ENCODE data around the gene ANO6. TPM values are rescaled to one million over a fixed set of nuclear protein-coding genes. Genes with fewer than 3 reads are reported as not detected.
"Not testable (repeated sequence)": the region's sequence is repeated elsewhere in the genome, so short reads cannot be mapped to it uniquely, and the experiment has no call there.

ANO6 gene
- total RNA-seq, 2 donors from 2014 or later, result 47.2 to 48.9 TPM

DNA sequence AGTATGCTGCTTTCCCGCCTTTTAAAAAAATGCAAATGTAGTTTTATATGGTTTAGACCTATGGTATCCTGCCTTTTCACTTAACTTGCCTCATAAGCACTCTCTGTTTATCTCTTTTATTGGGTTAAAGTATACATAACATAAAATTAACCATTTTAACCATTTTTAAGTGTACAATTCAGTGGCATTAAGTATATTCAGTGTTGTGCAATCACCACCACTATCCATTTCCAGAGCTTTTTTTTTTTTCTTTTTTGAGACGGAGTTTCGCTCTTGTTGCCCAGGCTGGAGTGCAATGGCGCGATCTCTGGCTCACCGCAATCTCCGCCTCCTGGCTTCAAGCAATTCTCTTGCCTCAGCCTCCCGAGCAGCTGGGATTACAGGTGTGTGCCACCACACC lies 46.3 kb downstream of the ANO6 start:
- not testable (repeated sequence) for ATAC-seq, DNase-seq
- intact Hi-C loops (cut with DNase I), result loop anchor here in 1 of 2 donors (10.0 kb wide), 1 partner anchor 87 kb away; no protein-coding TSS in a partner anchor

DNA sequence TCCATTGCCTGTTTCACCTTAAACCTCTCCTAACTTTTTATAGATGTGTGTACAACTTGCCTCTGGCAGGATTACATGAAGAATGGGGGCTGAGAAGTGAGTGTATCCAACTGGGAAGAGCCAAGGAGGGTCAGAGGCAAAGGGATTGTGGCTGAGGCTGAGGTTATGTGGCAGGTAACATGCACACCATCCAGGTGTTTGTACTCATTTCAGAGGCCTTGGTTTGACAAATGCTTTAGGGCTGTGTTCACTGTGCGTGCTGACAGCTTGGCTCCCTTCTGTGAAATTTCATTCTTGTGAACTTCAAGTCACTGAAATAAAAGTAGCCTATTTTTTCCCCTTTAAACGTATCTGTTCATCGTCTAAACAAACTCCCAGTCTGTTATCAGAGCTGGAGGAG lies 47.7 kb downstream of the ANO6 start:
- ATAC-seq (no peak), DNase-seq (no peak)
- intact Hi-C loops (cut with DNase I), result loop anchor here in 1 of 2 donors (10.0 kb wide), 1 partner anchor 89 kb away; no protein-coding TSS in a partner anchor

DNA sequence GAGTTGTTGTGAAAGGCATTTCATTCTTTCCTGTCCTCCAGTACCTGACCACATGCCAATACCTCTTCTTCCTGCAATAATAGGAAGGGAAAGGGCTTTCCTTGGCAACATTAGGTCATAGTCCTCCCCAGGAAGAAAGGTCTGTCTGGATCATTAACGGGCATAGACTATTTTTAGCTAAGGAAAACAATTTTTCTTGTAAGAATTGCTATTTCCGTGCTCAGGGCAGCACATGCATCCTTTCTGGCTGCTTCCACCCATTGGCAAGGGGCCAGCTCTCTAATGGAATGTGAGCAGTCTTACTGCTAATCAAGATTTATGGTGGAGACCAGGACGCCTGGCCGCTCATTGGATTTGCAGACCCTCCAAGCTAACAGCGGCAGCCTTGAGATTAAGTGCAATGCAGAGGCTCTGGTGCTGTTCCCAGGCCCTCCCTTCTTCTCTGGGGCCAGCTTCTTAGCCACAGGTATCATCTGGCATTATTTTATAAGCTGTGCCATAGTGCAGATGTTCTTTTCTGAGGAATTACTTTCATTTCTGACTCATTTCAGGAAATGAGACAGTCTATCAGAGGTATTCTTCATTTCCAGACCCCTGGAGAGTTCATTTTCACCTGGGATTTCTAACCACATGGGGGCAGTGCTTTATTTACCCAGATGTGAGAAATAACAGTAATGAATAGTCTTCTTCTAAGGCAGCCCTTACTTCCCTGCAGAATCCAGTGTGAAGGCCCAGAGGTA lies 52.9 kb downstream of the ANO6 start:
- DNase-seq (peak; percentile 92), ATAC-seq (peak; percentile 67 to 84)
- intact Hi-C loops (cut with DNase I), result loop anchor here in 1 of 2 donors (2.0 to 10.0 kb wide), 2 partner anchors 54 to 94 kb away; no protein-coding TSS in a partner anchor

DNA sequence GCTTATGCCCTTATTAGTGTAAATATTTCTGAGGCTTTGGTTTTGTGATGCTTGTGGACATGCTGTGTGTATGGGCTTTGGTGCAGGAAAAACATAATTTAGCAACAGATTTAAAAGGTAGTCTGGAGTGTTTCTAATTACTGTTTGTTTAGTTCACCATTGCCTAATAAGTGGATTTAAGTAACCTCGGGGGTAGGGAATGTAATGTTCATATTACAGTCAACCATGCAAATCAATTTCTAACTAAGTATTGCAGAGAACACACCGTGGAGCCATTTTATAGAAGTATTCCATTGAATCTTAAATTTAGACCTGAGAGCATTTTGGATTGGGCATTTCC lies 53.5 kb downstream of the ANO6 start:
- no peak for ATAC-seq
- intact Hi-C loops (cut with DNase I), result loop anchor here in 1 of 2 donors (2.0 to 10.0 kb wide), 2 partner anchors 55 to 95 kb away; no protein-coding TSS in a partner anchor
- DNase-seq, result no peak

DNA sequence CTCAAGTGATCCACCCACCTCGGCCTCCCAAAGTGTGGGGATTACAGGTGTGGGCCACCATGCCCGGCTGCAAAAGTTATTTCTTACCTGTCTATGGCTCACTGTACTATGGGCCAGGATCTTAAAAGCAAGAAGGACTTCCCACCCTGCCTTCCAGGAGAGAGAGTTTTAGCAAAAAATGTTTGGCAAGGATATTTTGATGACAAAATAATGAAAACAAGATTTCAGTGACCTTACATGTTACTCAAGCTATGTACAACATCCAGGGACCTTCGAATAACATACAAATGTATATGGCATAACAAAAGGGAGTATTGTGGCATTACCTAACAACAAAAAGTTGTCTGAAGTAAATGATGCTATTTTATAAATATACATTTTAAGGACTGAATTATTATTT lies 55.1 kb downstream of the ANO6 start:
- no peak for DNase-seq
- intact Hi-C loops (cut with DNase I), result no loop called here
- ATAC-seq, result no peak

DNA sequence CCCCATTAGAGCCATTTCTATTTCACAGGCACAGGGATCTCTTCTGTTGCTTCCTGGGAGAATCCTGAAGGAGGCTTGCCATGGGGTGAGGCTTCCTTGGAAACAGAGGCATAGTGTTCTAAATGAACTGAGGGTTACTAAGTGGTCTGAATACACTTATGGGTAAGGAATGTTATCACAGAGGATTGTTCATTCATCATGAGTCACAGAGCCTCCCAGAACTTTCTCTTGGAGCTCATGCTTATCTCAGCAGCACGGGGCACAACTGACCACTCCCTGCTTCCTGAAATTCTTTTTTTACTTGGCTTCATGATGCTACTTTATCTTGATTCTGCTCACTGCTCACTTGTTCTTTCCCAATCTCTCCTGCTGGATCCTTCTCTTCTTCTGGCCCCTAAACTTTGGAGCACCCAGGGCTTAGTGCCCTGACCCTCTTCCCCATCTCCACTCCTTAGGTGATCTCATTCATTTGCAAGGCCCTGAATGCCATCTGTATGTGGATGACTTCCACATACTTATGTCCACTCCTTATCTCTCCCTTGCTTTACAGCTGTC lies 57.9 kb downstream of the ANO6 start:
- ATAC-seq (peak; percentile 76 to 98), DNase-seq (peak; percentile 60)
- intact Hi-C loops (cut with DNase I), result no loop called here

DNA sequence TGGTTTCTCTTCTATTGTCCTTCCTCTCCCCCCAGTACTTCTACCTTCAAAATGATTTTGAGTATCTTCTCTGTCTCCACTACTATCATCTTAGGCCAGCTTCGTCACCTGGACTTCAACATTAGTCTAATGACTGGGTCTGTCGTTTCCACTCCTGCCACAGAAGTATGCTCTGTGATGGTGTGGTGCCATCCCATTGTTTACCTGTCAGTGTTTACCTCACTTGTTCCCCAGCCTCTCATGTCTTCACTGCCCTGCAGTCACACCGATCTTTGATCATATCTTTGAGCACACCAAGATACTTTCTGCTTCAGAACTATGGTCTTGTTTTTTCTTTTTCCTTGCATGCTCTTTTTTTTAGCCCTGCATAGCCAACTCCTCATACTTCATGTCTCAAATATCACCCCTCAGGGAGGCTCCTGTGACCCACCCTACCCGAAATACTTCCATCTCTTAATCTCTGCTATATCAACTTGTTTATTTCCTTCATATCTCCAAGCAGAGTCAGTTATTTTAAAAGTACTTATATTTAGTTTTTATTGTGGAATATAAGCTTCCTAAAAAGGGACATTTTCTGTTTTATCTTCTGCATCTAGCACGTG lies 60.4 kb downstream of the ANO6 start:
- DNase-seq, result no peak
- intact Hi-C loops (cut with DNase I), result no loop called here
- no peak for ATAC-seq

DNA sequence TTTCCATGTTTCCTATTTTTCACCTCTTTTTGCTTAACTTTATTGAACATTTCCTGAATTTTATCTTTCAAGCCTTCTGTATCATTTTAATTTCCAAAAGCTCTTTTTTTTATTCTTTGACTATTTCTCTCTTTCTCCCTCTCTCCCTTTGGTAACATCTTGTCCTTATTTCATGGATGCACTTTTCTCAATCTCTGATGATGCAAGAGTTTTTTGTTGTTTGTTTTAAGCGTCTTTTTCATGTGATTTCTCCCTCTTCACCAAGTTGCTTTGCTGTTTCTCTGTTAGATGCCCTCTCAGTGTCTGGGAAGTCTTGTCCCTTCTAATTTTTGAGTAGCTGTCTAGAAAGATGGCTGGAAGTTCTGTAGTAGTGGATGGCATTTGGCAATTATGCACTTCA lies 62.6 kb downstream of the ANO6 start:
- intact Hi-C loops (cut with DNase I), result no loop called here
- DNase-seq (no peak), ATAC-seq (no peak)

DNA sequence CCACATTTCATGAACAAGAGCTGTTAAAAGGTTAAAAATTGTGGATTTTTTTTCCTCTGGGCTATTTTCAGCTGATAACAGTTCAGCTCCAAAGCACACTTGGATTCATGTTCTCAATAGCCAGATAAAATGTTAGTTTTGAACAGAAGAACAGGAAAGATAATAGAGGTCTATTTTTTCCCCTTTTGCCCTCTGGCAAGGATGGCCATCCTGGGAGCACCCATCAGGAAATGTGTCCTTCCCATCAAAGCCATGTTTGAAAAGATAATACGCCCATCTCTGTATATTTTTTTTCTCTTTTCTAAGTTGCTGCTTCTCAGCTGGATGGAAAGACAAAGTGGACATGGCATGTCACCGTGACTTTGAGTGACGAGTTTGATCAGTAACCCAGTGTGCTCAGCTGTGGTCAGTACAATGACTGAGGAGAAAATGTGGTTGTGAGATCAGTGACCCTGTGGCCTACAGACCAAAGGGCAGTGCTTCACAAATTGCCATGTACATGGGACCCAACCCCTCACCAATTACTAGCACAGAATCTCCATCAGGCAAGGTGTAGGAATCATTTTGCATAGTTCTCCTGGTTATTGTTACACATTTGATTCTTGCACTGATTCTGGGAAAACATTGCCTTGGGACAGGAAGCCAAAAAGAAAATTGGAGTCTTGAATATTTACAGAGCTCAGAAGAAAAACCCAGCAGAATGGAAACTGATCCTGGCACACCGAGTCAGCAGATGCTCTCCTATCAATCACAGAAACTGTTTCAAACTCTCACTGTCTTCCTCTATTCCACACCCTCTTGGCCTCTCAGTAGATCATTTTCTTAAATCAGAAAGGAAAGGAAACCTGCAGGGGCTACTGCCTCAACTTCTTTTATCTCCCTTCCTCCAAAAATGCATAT lies 64.3 kb downstream of the ANO6 start:
- ATAC-seq (peak in 1 of 2 donors; percentile 29), DNase-seq (peak; percentile 26)
- intact Hi-C loops (cut with DNase I), result no loop called here

DNA sequence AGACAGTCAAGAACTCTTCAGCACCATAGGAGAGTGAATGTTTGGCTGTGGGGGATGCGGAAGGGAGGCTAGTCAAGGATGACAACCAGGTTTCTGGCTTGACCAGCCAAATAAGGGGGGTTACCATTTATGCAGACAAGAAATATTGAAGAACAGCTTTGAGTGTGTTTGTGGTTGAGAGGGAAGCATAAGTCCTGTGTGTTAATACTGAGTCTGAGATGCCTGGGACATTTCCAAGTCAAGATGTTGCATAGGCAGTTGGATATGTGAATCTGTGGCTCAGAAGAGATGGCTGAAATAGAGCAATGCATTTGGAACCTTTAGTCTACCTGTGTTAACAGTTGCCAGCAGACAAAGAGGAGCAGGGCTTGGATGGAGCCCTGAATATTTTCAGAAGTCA lies 66.1 kb downstream of the ANO6 start:
- no peak for ATAC-seq
- intact Hi-C loops (cut with DNase I), result no loop called here
- DNase-seq, result no peak

DNA sequence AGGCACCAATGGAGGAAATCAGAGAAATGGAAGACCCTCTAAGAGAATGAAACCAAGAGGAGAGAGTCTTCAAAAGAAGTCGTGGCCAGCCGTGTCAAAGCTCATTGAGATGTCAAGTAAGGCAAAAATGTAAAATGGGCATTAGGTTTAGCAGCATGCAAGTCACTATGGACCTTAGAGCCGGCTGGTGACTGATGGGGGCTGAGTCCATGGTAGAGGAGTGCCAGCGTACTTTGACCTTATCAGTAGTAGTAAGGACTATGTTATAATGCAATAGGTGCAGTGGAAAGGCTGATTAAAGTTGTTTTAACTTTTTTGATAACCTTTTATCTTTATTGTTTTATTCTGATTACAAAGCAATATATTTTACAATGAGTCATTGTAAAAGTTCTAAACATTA lies 66.5 kb downstream of the ANO6 start:
- no peak for DNase-seq
- intact Hi-C loops (cut with DNase I), result no loop called here
- no peak for ATAC-seq

DNA sequence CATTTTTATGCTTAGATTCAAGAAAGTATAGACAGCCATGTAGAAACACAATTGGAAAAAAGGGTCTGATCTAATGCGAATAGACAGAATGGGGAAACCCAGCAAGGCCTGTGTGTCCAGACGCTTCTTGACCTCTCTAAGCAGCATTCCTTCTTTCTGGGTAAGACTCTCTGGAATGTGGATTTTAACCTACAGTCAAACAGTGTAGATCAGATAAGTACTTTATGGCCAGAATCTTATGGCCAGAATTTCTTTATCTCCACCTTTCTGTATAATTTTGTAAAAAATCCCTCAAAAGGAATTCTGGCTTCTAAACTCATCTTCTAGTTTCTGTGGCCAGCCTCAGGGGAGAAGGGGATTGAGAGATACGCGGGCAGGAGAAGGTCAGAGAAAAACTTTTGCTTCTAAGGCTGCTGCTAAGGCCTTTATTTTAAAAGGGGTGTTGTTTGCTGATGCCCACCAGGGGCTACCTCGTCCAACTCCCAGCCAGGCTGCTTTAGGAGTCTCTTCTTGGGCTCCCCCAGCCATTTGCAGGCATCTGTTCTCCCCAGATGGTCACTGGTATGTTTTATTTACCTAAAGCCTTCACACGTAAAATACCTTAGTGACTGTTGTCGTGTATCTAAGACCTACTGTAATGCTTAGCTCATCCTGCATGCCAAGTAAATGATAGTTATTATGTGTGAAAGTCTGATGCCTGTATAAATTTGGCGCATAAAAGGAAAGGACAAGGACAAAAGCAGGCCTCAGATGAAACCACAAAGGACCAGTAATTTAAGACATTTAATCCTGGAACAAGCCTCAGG lies 68.4 kb downstream of the ANO6 start:
- intact Hi-C loops (cut with DNase I), result no loop called here
- DNase-seq (no peak), ATAC-seq (peak in 1 of 2 donors; percentile 51)

DNA sequence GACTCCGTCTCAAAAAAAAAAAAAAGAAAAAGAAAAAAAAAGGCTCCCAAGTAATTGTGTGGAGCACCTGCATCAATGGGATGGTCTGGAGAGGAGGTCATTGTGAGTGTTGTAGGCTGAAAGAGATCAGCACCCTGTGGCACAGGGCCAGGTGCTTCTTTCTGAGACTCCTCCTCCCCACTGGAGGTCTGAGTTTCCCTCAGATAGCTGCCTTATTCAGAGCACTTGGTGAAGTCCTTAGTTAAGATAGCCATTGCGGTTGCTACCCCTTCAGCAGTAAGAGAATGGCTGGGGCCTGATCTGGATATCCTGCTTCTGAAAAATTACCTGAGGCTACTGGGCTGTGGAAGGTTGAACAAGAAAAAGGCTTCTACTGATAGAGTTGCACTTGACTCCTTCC lies 69.8 kb downstream of the ANO6 start:
- DNase-seq, result no peak
- ATAC-seq, result no peak
- intact Hi-C loops (cut with DNase I), result no loop called here

DNA sequence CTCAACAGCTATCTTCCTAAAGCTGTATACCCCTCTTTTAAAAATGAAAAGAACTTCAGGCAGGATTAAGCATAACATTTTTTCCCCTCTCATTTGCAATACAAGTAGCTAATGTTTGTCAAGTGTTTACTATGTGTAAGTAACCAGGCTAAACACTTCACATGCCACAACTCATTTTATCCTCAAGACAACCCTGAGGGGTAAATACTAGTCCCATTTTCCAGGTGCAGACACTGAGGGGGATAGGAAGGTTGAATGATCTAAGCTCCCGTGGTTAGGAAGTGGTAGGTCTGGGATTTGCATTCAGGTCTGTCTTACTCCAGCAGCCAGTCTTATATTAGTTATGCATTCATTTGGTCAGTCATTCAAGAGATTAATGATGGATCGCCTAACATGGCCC lies 70.7 kb downstream of the ANO6 start:
- ATAC-seq, result no peak
- intact Hi-C loops (cut with DNase I), result no loop called here
- no peak for DNase-seq

DNA sequence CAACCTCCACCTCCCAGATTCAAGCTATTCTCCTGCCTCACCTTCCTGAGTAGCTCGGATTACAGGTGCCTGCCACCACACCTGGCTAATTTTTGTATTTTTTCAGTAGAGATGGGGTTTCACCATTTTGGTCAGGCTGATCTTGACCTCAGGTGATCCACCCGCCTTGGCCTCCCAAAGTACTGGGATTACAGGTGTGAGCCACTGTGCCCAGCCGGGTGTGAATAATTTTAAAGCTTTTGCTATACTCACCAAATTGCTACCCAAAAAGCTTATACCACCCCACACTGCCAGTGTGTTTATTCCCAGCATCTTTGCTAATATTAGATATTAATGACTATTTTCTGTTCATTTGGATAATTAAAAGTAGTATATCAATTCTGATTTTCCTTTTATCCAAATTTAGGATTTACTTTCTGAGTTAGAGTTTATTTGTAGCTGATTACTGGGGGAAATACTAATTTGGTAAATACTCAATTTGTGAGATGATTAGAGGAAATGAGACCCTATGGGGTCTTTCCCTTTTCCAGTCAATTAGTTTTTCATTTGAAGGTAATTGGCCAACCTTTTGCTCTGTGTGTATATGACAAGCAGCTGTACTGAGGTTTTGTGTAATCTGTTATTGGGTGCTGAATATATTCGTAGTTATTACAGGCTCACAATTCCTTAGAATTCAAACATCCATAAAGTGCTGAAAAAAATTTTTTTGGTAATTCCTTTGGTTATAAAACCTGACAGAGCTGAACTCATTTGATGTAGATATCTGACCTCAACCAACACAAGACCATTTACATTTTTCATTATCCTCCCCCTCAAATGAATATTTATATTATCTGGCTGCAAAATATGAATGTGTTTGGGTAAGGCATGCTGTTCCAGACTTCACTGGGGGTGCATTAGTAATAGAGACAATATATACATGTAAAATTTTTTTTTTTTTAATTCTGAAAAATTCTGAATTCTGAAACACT lies 73.6 kb downstream of the ANO6 start:
- ATAC-seq (no peak), DNase-seq (no peak)
- intact Hi-C loops (cut with DNase I), result no loop called here

DNA sequence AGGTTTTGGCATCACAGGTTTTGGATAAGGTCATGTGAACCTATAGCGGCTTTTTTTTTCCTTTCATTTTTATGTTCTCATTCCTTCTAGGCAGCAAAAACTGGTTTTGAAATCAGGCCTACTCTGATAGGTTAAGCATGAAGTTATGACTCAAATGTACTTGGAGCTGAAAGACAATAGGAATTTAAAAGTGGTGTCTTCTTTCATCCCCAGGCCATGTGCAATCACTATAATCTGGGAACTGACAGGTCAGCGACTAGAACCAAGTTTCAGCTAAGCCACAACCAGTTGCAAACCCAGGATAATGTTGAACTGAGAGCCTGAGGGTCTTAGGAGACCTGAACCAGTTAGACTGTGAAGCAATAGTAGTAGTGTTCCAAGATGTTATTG lies 74.3 kb downstream of the ANO6 start:
- intact Hi-C loops (cut with DNase I), result no loop called here
- DNase-seq, result no peak
- peak in 1 of 2 donors; percentile 58 for ATAC-seq

DNA sequence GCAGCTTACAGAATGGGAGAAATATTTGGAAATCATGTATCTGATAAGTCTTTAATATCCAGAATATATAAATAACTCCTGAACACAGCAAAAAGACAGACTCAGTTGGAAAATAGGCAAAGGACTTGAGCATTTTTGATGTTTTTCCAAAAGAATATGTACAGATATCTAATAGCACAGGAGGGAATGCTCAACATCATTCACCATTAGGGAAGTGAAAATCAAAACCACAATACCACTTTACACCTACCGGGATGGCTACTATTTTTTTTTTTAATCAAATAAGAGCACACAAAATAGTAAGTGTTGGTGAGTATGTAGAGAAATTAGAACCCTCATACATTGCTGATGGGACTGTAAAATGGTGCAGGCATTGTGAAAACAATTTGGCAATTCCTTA lies 75.6 kb downstream of the ANO6 start:
- ATAC-seq, result no peak
- DNase-seq, result no peak
- intact Hi-C loops (cut with DNase I), result no loop called here
